Stimulated activated CD8-positive, alpha-beta memory T cell treated with anti-CD3 and anti-CD28 coated beads, Interleukin-7, amount 100 ng/mL, for 48 hours (primary cell): ENCODE measurements around the gene ABCA1.

ENCODE experiments used
- DNase-seq, 2 donors: peaks; one replicate each; pipeline ENCODE4 v3.0.0-alpha.2; 2020; ENCODE audit warnings: low read depth in 1 of 2; ENCODE audit errors: extremely low read depth in 1 of 2

Gene ABCA1

DNA sequence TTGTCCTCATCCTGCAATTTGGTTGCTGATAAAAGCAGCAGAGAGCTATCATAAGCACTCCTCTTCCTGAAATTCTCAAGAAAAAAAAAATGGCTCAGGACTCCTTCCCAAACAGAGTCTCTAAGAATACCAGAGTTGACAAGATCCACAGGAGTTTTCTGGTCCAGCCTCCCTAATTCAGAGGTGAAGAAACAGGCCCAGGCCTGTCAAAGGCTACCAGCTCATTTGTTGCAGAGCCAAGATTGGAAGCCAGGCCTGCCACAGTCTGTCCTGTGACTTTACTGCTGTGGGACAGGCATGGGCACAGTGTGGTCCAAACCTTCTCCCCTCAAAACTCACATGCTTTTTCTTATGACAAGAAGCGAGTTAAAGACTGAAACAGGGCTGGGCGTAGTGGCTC lies 122.5 kb downstream of the ABCA1 start:
- no peak for DNase-seq

DNA sequence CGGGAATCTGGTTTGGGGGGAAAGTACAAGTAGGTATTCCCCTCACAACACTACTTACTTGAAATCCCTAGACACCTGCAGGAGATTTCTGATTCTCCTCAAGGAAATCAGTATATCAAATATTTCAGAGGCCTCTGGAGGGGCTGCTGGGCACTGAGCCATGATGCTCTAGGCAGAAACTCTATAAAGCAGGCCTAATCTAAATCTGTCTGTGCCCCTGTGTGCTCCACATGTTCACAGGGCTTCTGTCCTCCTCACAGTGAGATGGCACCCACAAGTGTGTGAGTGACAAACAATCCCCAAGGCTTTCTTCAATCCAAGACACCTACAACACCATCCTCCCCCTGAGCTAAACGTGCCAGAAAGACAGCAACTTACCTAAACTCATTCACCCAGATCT lies 125.0 kb downstream of the ABCA1 start:
- DNase-seq: no peak

GRCh38 chr9:104802110-104802509 lies 125.8 kb downstream of the ABCA1 start:
- DNase-seq: no peak

DNA sequence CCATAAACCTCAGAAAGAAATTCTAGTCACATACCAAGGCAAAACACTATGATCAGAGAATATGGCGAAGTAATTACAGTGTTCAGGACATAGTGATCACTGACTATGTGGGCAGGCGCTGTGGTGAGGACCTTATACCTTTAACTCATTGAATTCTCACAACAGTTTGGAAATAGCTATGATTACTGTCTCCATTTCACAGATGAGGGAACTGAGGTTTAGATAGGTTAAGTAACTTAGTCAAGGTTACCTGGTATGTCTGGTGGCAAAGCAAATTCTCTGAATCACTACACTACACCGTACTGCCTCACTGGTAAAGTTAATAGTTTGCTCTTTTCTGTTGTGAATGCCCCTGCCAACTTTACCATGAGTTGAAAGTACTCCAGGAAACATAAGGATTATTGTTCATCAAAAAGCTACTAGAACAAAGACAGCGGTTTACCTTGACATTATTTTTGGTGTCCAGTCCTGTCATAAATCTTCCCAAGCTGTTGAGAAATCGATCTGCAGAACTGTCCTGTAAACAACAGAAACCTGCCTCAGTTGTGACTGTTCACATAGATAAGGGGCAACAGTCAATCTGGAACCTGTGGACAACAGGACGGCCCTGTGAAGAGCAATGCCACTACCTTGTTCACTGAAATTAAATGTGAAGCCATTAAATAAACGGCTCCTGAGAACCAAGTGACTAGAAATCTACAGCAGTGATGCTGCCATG lies 127.7 kb downstream of the ABCA1 start:
- DNase-seq: no peak

- no peak for DNase-seq
These were observed 129.6 kb downstream of the ABCA1 start for GRCh38 chr9:104798209-104798995.

DNA sequence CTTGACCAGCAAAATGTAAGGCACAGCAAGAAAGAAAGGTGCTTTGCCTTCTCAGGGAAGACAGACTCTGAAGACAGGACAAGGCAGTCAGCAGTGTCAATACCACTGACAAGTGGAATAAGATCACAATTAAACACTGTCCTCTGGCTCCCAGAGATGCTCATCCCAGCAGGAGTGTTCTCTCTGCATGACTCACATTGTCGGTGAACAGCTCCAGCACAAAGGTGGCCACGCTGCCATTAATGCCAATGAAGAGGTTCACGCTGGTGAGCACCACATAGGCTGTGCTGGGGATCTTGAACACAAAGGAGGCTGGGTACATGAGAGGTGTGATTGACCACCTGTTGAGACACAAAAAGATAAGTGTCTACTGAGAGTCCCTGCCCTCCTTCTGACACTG lies 132.1 kb downstream of the ABCA1 start:
- DNase-seq: no peak

GRCh38 chr9:104795082-104795481 lies 132.9 kb downstream of the ABCA1 start:
- no peak for DNase-seq

GRCh38 chr9:104794070-104794469 lies 133.9 kb downstream of the ABCA1 start:
- DNase-seq: peak in 1 of 2 donors; percentile 11

DNA sequence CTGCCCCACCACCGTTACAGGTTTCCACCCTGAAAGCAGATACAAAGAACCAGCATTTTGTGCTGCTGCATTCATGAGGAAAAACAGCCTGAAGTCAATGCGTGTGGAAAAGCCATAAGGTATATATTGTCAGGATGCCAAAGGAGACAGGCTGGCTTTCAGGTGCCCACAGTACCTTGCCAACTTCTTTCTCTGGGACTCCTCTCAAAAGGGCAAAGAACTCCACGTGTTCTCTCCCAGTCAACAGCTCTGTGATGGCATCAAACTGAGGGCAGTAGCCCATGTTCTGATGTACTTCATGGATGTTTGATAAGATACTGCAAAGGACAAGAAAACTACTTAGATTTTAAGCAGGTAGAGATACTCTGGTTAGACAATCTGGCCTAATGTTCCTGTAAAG lies 139.7 kb downstream of the ABCA1 start:
- DNase-seq: no peak

DNA sequence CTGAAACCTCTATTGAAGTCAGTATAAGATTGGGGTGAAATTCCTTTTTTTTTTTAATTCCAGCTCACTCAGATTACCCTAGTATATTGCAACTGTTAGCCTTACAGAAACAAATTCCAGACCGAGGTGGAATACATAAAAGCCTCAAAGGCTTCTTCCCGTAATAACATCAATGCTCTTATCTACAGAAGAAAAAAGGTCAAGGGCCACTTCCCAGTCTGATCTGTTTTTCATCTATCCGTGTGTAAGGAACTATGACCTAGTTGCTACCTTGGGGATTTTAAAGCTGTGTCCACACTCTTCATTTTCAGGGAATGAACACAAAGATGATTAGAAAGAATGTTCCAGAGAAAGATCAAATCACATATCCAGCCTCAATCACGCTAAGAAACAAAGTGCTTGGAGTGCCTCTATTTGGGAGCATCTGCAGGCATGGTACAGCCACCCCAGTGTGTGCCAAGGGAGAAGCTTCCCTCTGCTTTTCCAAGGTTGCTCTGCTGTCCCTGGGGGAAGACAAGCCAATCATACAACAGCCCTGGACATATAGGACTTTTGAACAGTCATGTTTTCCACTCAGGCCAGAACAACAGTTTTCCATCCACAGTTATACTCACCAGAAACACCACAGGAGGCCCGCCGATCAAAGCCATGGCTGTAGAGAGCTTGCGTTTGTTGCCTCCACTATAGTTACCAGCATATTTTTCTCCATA lies 140.5 kb downstream of the ABCA1 start:
- no peak for DNase-seq

DNA sequence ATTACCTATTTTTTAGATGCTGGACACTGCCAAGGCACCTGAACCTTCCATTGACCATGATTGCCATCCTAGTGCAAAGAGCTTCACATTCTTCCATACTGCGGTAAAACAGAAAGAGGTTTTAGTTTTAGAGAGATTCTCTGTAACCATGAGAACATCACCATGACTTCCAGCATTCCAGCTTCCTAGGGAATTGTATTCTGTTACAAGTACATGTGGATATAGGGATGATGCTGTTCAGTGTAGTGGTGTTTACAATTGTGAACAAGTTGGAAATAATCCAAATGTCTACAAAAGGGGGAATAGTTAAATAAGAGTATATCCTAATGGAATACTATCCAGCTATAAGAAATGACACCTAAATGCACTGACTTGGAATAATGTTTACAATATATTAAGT lies 141.7 kb downstream of the ABCA1 start:
- DNase-seq: no peak

- no peak for DNase-seq
These were observed 143.9 kb downstream of the ABCA1 start for GRCh38 chr9:104784098-104784497.

DNA sequence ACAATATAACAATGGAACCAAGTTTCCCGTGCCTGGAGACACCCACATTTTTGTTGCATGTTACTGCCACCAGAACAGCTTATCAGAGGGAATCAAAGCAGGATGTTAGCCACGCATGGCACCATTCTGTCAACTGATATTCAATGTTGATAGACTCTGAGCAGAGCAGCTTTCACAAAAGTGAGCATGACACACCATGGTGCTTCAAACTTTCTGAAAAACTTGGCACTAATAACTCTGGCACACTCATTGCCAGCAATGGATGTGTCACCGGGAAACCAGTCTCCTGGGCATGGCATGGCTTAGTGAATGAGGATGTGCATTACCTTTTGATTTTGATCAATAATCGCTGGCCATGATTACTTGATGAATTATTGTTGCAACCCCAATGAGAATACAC lies 144.4 kb downstream of the ABCA1 start:
- no peak for DNase-seq

DNA sequence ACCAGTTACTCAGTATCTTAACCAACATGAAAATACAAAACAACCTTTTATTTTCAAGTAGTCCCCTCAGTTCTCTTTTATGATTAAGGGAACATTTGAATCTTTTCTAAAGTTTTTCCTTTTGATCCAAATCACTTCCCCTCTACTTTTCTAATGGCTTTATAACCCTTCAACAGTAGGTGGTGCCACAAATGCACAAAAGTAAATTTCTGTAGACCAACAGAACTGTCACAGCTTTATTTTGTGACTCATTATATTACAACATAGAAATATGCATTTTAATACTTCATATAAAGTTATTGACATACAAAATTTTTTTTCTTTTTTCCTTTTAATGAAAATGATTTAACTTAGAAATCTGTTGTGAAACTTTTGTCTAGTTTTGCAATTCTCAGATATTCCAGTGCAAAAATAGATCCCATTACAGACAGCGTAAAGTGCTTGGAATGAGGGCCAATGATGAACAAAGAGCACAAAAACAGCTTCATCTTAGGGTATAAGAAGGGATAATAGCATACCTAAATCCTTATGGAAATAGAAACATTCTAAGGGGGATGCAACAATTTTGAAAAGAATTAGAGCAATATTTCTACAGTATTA lies 147.1 kb downstream of the ABCA1 start:
- DNase-seq: no peak

DNA sequence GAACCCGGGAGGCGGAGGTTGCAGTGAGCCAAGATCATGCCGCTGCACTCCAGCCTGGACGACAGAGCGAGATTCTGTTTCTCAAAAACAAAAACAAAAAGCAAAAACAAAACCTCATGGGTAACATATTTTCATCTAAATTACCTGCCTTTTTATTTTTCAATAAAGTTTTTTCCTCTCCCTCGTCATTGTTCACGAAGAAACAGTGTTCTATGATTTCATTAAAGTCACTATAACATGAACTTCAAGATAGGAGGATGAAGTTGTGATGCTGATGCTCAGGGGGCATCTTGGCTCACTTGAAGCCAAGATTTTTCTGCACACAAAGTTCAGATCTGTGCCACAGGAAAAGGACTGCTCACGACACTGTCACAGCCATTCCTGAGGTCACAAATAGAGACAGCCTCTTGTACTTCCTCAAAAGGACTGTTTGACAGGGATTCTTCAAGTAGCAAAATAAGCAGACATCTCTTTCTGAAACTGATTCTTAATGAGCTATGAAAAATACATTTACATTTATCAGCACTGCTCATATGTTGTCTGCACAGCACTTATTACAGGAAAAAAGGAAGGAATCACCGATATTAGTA lies 147.9 kb downstream of the ABCA1 start:
- no peak for DNase-seq

DNA sequence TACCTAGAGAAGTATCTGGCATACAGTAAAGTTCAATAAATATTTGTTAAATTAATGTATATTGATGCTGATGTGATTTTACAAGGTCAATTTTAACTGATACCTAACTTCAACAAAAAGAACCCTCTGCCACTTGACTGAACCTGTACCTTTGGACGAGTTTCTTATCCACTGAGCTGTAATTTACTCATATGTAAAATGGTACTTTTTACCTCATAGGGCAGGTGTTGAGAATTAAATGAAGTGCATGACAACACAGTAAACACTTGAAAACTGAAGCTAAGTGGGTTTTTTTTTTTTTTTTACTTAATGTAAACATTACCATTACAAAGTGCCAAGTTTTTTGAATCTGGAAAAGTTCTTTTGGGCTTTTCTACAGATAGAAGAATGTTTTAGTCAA lies 148.6 kb downstream of the ABCA1 start:
- no peak for DNase-seq

DNA sequence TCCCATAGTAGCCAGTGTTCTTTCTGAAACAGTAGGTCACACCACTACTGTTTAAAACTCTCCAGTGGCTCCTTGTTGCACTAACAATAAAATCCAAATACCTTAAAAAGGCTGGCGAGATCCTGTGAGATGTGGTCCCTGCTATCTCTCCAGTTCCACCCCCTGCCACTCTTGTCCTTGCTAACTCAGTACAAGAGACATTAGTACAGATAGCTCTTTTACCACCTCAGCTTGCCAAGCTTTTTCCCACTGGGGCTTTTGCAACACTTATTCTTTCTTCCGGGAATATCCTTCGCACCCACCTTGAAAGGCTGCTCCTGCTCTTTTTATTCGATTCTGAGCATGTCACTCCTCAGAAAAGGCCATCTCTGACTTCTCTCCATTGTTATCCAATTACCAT lies 149.2 kb downstream of the ABCA1 start:
- DNase-seq: no peak

- no peak for DNase-seq
These were observed 151.2 kb downstream of the ABCA1 start for GRCh38 chr9:104776797-104777196.

- no peak for DNase-seq
These were observed 152.0 kb downstream of the ABCA1 start for GRCh38 chr9:104775976-104776375.

DNA sequence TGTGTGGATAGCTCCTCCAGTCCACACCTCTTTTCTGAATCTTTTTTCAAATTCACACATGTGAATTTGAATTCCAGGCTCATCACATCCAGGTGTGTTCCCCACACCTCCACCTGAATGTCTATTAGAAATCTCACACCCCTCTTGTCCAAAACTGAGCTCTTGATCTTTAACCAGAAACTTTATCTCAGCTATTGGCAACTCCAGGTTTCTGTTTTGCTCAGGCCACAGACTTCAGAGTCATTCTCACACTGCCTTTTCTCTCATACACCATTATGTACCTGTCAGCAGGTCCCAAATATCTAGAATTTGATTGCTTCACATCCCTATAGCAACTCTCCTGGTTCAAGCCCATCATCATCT lies 152.4 kb downstream of the ABCA1 start:
- DNase-seq: no peak
